Activated T-cell treated with anti-CD3 and anti-CD28 coated beads, Interleukin-2, amount 50 U/mL, for 48 hours (primary cell): Measurements from ENCODE around the gene HAGH.

ENCODE experiments used
- DNase-seq, 2 experiments: peaks; one replicate each; pipeline ENCODE4 v3.0.0-alpha.2; 2020

The HAGH gene

DNA sequence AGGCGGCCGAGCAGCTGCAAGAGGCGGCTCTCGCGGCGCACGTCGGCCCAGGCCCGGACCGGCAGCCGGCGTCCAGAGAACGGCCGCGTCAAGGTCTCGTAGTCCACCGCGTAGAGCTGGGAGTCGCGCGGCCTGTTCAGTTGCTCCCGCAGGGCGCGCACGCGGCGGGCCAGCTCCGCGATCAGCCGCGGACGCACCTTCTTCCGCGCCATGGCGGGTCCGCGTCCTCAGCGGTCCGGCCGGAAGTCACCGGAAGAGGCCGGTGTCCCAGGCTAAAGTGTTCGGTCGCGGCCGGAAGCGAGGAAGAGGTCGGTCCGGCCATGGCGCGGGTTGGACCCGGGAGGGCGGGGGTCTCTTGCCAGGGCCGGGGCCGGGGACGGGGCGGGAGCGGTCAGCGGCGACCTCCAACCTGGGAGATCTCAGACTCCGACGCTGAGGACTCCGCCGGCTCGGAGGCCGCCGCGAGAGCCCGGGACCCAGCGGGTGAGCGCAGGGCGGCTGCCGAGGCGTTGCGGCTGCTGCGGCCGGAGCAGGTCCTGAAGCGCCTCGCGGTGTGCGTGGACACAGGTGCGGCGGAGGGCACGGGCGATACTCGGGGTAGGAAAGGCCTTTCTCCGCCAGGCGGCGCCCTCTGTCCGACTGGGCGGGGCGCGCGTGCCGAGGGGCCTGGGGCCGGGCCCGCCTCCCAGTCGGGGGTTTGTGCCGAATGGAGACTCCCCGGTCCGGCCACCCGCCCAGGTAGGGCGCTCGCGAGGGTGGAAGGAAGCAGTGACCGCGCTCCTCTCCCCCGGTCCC, 53.5 kb downstream of the HAGH start, which contains the start of gene MRPS34:
Gene MRPS34, minus strand, starts transcription at position 227 of the 795 bp plus-strand sequence. Its CDS starts 15 bp downstream, at position 212.
- peak; percentile 89 to 90 for DNase-seq

DNA sequence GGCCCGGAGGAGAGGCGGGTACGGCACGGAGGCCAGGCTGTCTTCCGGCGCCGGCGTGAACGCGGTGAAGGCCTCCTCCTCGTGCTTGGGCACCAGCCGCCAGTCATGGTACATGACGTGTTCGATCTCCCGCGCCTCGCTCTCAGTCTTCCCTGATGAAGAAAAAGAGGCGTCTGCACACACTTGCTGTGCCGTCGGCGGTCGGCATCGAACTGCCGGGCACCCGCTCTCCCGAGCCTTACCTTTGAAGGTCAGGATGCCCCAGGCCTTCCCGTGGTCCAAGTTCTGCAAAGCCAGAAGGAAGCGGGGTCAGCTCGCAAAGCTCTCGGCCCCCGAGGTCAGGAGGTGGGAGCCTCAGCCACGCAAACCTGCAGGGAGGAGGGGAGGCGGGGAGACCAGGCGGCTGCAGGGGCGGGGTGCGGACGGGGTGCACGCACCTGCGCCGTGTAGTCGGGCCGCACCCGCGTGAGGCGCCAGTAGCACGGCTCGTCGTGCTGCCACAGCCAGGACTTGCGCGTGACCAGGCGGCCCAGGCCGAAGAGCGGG, 54.2 kb downstream of the HAGH start, which contains the start of gene EME2:
Gene EME2, plus strand, starts transcription at position 449 of the 546 bp plus-strand sequence. CDS start 418 bp downstream, outside the sequence.
- peak; percentile 76 to 78 for DNase-seq

DNA sequence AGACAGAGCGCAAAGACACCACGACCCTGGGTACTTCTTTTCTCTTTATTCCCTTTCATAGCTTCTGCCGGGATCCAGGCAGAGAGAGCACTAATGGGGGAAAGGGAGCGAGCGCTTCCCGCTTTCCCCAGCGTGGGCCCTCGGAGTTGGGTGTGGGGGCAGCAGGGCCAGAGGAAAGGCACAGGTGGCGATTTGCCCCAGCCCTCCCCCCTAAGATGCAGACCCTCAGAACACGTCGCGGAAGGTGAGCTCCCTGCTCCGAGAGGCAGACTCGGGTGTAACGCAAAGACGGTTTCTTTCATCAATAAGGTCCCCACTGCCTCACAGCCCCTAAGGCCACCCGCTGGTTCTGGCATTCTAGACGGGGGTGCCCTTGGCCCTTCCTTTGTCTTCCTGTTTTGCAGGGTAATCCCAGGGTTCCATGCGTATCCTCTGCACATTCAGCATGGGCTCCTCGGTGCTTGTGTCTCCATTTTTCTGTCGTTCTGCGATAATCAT, 54.7 kb downstream of the HAGH start:
- DNase-seq = no peak

DNA sequence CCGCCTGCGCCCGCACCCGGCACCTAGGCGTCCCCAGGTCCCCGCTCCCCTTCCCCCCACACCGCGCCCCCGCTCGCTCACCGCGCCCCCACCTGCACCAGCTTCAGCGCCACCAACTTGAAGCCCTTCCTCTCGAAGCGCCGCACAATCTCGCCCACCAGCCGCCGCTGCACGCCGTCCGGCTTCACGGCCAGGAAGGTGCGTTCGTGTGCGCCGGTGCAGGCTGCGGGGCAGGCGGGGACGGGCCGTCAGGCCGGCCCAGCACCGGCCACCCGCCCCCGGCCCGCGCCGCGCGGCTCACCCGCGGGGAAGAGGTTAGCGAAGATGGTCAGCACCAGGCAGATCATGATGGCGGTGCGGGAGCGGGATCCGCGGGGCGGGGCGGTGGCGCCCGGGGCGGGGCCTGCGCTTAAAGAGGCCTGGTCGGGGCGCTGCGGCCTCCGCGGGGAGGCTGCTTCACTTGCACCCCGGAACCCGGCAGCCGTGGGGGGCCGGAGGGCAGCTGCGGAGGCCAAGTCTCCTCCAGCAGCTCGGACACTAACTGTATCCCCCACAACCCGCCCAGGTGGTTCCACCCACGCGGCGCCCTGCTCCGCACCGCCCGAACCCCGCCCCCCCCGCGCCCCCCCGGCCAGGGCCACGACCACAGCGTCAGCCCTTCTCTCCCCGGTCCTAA, 55.3 kb downstream of the HAGH start, which contains the start of gene NME3:
Gene NME3, minus strand, starts transcription at position 356 of the 676 bp plus-strand sequence. Its CDS starts 9 bp downstream, at position 347.
- peak; percentile 88 to 90 for DNase-seq

DNA sequence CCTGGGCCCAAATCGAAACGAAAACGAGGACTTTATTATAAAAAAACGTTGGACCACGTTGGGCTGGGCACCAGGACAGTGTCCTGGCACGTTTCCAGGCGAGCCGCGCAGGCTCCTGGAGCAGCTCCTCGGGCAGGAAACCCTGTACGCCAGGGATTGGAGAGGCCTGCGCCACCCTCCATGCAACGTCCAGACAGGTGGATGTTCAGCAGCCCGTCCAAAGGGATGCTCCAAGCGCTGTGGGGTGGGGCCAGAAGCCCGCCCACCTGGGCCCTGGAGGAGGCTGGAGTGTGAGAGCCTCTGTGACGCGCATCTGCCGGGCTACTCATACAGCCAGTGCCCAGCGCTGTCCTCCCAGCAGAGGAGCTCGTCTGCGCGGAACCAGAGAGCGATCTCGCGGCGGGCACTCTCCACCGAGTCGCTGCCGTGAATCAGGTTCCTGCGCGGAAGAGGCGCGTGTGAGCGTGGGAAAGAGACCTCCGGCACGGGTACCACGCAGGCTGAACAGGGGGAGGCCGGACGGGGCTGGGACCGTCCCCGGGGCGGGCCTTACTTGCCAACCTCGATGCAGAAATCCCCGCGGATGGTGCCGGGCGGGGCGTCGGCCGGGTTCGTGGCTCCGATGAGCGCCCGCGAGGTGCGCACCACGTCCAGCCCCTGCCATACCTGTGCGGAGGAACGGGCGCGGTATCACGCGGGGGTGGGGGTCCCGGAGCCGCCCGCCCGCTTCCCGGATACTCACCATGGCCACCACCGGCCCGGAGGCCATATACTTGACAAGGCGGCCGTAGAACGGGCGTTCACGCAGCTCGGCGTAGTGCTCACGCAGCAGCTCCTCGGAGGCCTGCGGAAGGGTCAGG, 56.1 kb downstream of the HAGH start:
- peak; percentile 67 to 76 for DNase-seq

DNA sequence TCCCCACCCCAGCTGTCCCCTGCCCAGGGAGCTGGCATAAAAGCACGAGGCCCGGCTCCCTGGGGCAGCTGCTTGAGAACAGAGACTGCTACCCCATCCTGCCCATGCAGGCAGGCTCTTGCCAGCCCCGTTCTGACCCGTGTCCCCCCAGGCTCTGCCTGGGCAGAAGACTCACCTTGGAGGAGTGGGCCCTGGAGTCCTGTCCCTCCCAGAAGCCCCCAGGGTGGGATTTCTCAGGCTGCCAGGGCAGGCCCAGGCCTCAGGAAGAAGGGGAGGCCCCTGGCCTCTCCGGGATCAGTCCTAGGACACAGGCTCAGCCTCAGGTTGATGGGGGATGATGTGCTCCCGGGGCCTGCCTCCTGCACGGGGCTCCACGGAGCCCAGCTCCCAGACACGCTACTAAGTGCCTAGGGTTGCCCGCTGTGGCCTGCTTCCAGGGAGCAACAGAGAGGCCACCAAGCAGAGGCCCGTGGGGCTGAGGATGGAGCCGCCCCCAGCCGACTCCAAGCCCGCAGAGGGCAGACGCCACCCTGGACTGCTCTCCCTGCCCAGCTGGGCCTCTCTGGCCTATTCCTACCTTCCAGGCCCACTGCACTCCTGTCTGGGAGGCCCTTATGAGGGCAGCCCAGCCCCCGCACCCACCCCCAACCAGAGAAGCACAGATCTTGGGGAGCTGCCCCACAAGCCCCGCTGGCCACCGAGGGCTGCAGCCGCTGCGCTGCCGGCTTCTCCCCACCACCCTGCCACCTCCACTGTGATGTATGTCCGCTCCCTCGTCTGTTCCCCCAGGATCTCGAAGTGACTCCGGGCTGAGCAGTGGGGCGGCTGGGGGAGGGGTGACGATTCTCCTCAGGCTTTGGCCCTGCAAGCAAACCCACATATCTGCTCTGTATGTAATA, 57.0 kb downstream of the HAGH start:
- no peak for DNase-seq

DNA sequence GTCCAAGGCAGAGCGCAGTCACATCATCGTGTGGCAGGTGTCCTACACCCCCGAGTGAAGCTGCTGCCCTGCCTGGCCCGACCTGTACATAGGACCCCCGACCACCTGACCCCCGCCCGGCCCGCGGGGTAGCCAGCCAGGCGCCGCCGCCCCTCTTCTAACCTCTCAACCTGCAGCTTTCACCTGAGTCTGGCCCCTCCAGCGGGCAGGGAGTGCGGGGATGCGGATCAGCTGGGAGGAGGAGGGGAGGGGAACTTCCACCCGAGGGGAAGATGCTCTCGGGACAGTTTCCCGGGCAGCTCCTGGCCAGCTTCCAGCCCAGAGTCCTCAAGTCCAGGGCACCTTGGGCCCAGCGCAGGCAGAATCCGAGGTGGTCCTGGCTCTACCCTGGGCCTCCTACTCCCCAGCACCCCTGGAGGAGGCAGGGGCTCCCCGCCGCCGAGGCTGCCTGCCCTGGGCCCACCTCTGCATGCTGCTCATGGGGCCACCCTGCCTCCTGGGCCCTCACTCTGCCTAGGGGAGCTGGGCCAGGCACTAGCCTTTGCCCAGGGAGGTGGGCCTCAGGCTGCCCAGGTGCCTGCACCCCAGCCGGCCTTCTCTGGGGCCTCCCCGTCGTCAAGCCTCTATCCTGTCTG, 57.7 kb downstream of the HAGH start:
- no peak for DNase-seq

DNA sequence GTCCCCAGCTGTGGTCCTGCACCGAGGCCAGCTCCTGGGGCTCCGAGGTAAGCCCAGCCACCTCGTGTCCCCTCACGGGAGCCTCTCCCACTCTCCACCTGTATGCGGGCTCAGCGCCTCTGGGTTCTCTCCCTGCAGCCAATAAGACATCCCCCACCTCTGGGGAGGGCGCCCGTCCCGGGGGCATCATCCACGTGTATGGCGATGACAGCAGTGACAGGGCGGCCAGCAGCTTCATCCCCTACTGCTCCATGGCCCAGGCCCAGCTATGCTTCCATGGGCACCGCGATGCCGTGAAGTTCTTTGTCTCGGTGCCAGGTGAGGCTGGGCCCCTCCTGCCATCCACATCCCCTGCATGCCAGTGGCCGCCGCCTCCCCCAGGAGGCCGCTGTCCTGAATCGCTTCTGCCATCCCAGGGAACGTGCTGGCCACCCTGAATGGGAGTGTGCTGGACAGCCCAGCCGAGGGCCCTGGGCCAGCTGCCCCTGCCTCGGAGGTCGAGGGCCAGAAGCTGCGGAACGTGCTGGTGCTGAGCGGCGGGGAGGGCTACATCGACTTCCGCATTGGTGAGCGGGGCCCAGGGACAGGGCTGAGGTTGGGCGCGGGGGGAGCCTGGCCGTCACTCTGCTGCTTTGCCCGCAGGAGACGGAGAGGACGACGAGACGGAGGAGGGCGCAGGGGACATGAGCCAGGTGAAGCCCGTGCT, 58.4 kb downstream of the HAGH start:
- no peak for DNase-seq

DNA sequence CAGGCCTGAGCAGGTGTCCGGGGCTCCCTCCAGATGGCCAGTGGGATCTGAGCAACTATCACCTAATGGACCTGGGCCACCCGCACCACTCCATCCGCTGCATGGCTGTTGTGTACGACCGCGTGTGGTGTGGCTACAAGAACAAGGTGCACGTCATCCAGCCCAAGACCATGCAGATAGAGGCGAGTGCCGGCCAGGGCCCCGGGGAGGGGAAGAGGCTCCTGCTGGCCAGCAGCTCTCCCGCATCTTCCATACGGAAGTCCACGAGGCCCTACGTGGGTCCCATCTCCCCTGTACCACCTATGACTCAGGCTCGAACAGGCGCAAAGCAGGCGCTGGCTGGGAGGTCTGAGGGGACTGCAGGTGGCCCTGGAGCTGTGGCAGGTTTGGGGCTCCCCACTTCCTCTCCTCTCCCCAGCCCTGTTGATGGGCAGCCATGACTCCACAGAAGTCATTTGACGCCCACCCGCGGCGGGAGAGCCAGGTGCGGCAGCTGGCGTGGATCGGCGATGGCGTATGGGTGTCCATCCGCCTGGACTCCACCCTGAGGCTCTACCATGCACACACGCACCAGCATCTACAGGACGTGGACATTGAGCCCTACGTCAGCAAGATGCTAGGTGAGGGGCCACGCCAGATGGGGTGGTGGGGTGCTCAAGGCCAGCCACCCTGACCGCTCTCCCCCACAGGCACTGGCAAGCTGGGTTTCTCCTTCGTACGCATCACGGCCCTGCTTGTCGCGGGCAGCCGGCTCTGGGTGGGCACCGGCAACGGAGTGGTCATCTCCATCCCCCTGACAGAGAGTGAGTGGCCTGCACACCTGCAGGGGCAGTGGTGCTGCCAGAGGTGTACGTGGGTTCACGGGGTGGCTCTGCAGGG, 59.3 kb downstream of the HAGH start:
- DNase-seq = no peak

DNA sequence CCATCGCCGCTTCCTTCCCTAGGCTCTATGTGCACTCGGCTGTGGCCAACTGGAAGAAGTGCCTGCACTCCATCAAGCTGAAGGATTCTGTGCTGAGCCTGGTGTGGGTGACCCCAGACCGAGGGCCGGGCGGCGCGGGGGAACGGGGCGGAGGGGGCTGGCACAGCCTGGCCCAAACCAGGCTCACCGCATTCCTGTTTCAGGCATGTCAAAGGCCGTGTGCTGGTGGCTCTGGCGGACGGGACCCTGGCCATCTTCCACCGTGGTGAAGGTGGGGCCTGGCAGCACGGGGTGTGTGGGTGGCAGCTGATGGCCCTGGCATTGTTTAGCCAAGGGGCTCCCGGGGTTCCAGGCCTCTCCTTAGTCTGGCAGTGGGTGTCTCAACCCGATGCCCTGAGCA, 59.9 kb downstream of the HAGH start:
- no peak for DNase-seq

DNA sequence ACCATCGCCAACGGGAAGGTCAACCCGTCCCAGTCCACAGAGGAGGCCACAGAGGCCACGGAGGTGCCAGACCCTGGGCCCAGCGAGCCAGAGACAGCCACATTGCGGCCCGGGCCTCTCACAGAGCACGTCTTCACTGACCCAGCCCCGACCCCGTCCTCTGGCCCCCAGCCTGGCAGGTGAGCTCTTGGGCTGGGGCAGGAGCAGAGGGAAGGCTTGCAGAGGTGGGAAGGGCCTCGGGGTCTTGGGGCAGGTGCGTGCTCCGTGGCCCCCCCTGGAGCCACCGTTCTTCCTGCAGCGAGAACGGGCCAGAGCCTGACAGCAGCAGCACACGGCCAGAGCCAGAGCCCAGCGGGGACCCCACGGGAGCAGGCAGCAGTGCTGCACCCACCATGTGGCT, 60.4 kb downstream of the HAGH start:
- DNase-seq = no peak

DNA sequence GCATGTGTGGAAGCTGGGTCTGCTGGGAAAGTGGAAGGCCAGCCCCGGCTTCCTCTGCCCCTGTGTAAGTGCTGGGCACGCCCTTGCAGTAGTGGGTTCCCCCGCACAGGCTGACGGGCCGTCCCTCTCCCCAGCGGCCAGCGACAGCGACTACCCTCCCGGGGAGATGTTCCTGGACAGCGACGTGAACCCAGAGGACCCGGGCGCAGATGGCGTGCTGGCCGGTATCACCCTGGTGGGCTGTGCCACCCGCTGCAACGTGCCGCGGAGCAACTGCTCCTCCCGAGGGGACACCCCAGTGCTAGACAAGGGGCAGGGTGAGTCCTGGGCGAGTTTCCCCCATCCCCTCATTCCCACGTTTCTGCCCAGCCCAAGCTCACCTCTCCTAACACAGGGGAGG, 60.8 kb downstream of the HAGH start:
- DNase-seq = no peak

DNA sequence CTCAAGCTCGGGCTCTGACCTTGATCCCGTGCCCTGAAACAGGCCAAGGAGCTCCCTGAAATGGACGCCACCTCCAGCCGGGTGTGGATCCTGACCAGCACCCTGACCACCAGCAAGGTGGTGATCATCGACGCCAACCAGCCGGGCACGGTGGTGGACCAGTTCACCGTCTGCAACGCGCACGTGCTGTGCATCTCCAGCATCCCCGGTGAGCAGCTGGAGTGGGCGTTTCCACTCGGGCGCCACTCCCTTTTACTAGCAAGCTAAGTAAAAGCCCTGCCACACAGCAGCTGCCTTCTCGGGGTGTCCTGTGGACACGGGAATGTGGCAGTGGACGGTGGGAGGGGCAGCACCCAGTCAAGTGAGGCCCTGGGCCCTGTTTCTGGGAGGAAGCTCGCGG, 61.7 kb downstream of the HAGH start:
- no peak for DNase-seq

DNA sequence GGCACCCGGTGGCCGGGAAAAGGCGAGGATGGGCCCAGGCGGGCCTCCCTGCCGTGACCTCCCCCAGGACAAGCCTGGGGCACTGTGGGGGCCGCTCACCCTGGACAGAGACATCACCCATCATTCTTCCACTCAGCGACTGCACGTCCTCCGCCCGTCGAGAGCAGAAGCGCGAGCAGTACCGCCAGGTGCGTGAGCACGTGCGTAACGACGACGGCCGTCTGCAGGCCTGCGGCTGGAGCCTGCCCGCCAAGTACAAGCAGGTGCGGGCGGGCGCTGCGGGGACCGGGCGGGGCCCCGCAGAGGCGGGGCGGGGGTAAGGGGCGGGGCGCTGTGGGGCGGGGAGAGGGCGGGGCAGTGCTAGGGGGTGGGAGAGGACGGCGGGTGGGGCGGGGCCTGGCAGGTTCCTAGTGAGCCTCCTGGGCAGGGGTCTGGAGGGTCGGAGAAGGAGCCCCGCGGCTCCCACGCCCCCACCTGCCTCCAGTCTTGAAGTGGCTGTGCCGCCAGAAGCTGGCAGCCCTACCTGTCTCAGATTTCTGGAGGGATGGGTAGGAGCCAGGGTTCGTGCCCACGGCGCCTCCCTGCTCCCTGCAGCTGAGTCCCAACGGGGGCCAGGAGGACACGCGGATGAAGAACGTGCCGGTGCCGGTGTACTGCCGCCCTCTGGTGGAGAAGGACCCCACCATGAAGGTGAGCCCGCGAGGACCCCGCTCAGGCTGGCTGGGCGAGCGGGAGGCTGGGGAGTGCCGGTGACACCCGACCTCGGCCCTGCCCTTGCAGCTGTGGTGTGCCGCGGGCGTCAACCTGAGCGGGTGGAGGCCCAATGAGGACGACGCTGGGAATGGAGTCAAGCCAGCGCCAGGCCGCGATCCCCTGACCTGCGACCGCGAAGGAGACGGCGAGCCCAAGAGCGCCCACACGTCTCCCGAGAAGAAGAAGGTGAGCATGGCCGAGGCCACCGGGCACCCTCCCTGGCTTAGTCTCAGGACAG, 62.8 kb downstream of the HAGH start:
- peak in 1 of 2 experiments; percentile 29 for DNase-seq

DNA sequence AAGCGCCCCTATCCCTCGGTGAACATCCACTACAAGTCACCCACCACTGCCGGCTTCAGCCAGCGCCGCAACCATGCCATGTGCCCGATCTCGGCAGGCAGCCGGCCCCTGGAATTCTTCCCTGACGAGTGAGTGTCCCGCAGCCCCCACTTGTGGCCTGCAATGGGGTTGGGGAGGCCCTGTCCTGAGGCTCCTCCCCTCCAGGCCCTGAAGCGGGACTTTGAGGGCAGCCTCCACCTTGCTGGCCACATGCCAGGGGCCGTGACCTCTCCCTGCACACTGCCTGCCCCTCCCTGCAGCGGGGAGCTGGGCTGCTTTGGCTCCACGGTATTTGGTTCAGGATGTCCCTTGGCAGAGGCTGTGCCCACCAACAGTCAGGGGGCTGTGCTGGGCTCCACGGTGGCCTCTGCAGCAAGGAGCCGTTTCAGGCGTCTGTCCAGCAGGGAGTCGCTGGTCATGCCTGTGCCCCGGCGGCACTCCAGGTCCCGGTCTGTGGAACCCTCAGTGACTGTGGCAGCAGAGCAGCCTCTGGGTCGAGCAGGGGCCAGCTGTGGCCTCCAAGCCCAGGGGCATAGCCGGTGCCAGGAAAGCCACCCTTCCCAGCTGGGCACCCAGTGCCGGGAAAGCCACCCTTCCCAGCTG, 63.6 kb downstream of the HAGH start:
- no peak for DNase-seq

DNA sequence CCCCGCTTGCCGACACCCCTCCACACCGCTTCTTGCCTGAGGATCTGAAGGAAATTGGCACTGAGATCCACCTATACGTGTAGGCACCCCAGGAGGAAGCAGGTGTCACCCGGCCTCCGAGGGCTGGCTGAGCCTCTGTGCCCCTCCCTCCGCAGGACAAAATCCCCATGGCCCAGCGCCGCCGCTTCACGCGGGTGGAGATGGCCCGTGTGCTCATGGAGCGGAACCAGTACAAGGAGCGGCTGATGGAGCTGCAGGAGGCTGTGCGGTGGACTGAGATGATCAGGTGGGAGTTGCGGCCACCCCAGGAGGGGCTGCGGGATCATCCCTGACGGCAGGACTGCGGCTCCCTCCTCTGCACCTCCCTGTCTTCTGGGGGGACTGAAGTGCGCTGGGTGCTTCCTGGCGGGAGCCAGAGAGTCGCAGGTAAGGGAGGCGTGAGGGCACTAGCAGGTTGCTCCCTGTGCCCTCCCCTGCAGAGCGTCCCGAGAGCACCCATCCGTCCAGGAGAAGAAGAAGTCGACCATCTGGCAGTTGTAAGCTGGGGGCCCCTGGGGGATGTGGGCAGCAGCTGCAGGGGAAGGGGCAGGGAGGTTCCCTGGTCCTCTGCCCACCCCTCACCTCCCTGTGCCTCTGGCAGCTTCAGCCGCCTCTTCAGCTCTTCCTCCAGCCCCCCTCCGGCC, 64.3 kb downstream of the HAGH start:
- DNase-seq = no peak

DNA sequence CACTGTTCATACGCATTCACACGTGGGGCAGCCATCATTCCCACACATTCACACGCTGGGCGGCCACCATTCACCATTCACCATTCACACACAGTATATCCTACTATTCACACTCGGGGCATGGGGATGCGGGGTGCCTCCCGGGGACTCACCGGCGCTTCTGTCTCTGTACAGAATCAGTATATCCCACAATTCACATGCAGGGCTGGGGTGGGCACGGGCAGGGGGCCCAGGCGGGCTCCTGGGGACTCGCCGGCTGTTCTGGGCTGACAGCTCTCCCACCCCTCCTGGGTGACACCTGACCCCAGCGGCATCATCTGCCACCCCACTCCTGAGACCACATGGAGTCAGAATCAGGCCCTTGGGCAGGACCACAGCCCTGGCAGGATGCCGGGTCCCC, 64.9 kb downstream of the HAGH start:
- no peak for DNase-seq
